HG02981 (cell line): ENCODE data around the gene LORICRIN.

ENCODE experiments used
- ATAC-seq: cut with Tn5 transposase; IDR thresholded peaks from one replicate; pipeline ENCODE4 v1.9.1; 2021; ENCODE audit warnings: mild to moderate bottlenecking, moderate library complexity; ENCODE audit not compliant: unreplicated experiment

LORICRIN gene

GRCh38 chr1:153248176-153248879 lies 11.2 kb upstream of the LORICRIN start:
- no peak for ATAC-seq

DNA sequence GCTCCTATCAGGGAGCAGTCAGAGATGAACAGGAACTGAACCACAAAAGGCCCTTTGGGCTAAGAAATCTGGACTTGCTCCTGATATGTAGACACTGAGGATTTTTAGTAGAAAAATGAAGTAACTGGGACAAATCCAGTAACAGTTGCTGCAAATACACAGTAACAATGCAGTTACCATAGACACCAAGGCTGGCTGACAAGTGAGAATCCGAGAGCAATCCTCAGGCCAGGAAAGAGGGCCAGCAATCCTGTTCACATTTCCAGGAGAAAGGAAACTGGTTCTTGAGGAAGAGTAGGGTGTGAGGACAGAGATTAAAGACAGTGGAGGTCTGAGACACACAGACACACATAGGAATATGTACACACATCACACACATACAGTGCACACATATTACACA lies 9.3 kb upstream of the LORICRIN start:
- no peak for ATAC-seq

GRCh38 chr1:153251087-153251486 lies 8.4 kb upstream of the LORICRIN start:
- no peak for ATAC-seq

- no peak for ATAC-seq
Measured at GRCh38 chr1:153251562-153251961, 7.9 kb upstream of the LORICRIN start.

- ATAC-seq: no peak
Measured at GRCh38 chr1:153251988-153252387, 7.5 kb upstream of the LORICRIN start.

- no peak for ATAC-seq
Measured at GRCh38 chr1:153253076-153253475, 6.4 kb upstream of the LORICRIN start.

DNA sequence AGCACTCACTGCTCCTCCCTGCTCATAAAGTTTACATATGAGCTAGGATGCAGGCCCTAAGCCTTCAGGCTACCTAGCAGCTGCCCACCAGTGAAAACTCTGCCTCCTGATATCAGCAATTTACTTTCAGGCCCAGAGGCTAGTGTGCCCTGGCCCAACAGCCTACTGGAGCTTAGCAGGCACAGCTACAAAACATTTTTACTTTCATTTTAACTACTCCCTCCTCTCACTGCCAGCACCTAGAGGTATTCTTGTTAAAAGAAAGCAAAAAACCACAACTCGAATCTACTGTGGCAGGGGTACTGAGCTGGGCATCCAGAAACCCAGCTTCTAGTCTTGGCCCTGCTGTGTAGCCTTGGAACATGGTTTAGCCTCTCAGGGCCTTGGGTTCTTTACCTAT lies 5.8 kb upstream of the LORICRIN start:
- ATAC-seq: peak; percentile 60

DNA sequence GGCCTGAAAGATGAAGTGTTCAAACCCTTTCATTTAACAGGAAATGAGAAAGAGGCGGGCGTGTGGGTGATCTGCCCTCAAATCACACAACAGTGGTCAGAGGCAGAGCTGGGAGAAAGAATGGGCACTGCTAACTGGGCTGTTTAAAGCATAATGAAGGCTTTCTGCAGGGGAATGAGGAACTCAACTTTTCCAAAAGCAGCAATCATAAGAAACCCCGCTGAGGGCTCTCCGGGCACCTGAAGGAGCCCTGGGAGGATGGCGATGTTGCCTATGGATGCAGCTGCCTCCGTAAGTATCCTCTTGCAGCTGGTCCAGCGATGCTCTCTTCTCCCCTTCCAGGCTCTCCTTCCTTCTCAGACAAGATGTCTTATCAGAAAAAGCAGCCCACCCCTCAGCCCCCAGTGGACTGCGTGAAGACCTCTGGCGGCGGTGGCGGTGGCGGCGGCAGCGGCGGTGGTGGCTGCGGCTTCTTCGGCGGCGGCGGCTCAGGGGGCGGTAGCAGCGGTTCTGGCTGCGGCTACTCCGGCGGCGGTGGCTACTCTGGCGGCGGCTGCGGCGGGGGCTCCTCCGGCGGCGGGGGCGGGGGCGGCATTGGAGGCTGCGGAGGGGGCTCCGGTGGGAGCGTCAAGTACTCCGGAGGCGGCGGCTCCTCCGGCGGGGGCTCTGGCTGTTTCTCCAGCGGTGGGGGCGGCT lies 1.2 kb downstream of the LORICRIN start:
- ATAC-seq: peak; percentile 42

- no peak for ATAC-seq
Measured at GRCh38 chr1:153261281-153262069, 2.0 kb downstream of the LORICRIN start.

GRCh38 chr1:153262070-153262366 lies 2.5 kb downstream of the LORICRIN start:
- no peak for ATAC-seq

DNA sequence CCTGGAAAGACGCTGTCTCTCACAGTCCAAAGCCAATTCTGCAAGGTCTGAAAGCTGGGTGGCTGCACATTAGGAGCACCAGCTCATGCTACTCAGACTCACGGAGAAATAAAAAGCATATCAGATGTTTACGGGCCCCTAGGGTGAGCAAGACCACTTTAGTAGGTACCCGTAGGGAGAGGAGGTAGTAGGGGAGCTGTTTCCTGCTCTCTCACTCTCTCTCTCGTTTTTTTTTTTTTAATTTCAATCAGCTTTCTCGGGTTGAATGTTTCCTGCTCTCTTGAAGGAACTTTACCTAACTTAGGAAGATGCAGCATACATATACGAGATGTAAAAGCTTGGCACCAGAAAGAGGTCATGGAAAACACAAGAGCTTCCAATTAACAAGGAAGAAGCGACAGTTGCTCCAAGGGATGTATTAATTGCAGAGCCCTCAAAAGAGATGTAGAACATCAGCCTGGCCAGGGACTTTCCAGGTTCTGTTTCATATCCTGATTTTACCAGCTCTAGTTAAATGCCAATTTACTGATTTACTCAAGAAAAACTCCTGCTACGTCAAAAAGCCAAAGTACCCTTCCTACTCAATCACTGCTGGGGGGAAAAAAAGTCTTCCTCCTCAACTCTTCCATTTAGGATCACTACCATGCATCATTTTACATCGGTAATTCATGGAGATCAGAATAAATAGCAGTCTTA lies 3.1 kb downstream of the LORICRIN start:
- no peak for ATAC-seq

GRCh38 chr1:153265457-153265856 lies 6.0 kb downstream of the LORICRIN start:
- no peak for ATAC-seq

DNA sequence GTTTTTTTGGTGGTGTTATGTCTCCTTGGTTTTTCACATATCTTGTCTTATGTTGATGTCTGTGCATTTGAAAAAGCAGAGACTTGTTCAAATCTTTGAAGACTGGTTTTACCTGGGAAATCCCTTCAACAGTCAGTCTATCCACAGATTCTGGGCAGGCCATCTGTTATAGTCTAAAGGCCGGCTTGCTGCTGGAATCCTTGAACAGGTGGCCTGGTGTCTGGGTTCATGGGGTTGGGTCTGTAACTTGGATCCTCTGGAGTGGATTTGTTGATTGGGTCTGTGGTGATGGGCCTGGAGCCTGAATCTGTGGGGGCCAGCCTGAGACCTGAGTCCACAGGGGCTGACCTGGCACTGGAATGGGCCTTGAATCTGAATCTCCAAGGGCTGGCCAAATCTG lies 12.2 kb downstream of the LORICRIN start:
- no peak for ATAC-seq

GRCh38 chr1:153272186-153272585 lies 12.7 kb downstream of the LORICRIN start:
- no peak for ATAC-seq

GRCh38 chr1:153277852-153278251 lies 18.4 kb downstream of the LORICRIN start:
- ATAC-seq: peak; percentile 88

- peak; percentile 48 for ATAC-seq
Measured at GRCh38 chr1:153288634-153289275, 29.3 kb downstream of the LORICRIN start.

- no peak for ATAC-seq
Measured at GRCh38 chr1:153291514-153291913, 32.0 kb downstream of the LORICRIN start.

DNA sequence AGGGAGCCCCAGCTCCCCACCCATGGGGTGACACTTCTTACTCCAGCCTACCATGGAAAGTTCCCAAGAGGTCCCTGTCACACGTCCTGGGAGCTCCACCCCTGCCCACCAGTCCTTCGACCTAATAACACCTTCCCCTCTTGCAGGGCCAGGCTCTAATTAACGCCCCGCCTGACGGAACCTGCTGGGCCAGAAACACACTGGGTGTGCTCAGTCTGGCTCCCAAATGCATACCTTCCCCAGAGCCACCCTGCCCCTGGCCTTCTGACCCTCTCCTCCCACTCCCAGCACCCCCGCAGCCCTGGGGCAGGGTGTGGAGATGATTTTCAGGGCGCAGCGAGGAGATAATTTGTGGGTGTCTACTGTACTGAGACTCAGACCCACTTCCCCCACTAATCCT lies 32.7 kb downstream of the LORICRIN start:
- ATAC-seq: no peak

DNA sequence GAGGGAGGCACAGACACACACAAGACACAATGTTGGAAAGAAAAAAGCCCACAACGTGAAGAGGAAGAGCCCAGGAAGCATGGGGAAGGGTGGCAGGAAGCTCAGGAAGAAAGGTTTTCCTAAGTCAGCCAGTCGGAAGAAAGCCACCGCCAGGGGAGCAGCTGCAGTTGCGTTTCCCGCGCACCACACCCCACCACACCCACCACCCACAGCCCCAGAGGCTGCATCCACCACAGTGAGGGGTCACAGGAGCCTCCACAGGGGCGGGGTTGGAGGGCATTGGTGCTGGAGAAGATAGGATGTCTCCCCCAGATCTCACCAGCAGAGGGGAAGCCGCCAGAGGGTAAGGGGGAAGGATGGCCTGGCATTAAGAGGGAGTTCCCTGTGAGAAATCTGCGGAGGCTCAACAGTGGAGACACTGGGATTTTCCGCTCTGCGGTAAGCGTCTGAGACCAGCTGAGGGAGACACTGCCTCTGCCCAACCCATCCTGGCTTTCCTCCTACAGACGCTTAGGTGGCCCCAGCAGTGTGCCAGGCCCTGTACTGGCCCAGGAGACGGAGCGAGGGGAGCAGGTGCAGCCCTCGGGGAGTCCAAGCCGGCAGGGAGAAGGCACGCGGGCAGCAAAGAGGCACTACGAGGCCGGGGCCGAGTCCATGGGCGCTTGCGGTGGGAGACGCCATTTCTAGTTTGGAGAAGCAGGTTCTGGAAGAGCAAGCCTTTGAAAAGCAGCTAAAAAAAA lies 33.4 kb downstream of the LORICRIN start:
- no peak for ATAC-seq

DNA sequence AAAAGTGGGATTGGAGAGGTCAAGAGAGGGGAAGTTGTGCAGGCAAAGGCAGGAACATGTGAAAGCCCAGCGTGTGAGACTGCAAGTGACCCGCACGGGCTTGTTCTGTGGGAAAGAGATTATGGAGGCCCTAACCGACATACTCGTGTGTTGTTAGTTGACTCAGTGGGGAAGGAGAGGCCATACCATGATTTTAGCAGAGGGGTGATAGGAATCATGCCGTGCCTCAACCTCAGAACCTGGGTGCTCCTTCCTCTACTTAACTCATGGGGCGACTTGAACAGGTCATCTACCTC lies 33.9 kb downstream of the LORICRIN start:
- ATAC-seq: no peak
